ENCODE measurements around the gene AHI1. TPM values are rescaled to one million over a fixed set of nuclear protein-coding genes. Genes with fewer than 3 reads are reported as not detected.

AHI1 gene
- total RNA-seq, 1 experiment from 2014 or later: 8.9 TPM

- H3K4me1 ChIP-seq (ENCODE audit: insufficient read depth, low read length): peaks cover 24% of the 10 kb centered on the region
Measured at GRCh38 chr6:135362124-135362523, 135.4 kb downstream of the AHI1 start.

GRCh38 chr6:135360222-135360621, 137.3 kb downstream of the AHI1 start:
- DNase-seq (no peak), ATAC-seq (no peak)
- BruUV-seq (replicated peaks): no TSS peak
- ChIA-PET CTCF (no interaction called here), POLR2A (ENCODE audit: unreplicated experiment) (no interaction called here)
- H3K27ac ChIP-seq (ENCODE audit: low read length): no peak overlapping the region
- no peaks in the 10 kb centered on the region for H3F3A ChIP-seq (ENCODE audit: low read length, unreplicated experiment)
- no peaks in the 10 kb centered on the region for H3K27me3 ChIP-seq (ENCODE audit: low read length)
- peaks cover 24% of the 10 kb centered on the region for H3K4me1 ChIP-seq (ENCODE audit: insufficient read depth, low read length)
- H3K9ac ChIP-seq (ENCODE audit: low read length): no peak overlapping the region
- no peak overlapping the region for H3K4me2 ChIP-seq (ENCODE audit: low read length)
- no peaks in the 10 kb centered on the region for H3K9me3 ChIP-seq (ENCODE audit: low read length)
- no peaks in the 10 kb centered on the region for H3K79me2 ChIP-seq (ENCODE audit: low read length)
- no peak for TF ChIP-seq EZH2 (IDR thresholded peaks at IDR 0.05; ENCODE audit: low read length, unreplicated experiment)
- no peak for TF ChIP-seq EZH2phosphoT487 (IDR thresholded peaks at IDR 0.05; ENCODE audit: borderline replicate concordance, low read length)
- intact Hi-C loops (cut with micrococcal nuclease): no loop called here
- H2AFZ ChIP-seq (ENCODE audit: low read length): no peak overlapping the region
- H3K36me3 ChIP-seq (ENCODE audit: low read depth, low read length): no peaks in the 10 kb centered on the region
- H3K4me3 ChIP-seq (ENCODE audit: low read length): no peak overlapping the region
- no peaks in the 10 kb centered on the region for H4K20me1 ChIP-seq (ENCODE audit: low read length)
- no peaks in the 10 kb centered on the region for H3K9me2 ChIP-seq (replicated peaks; ENCODE audit: low read length)

More at GRCh38 chr6:135362124-135362523, 135.4 kb downstream of the AHI1 start:
- no peaks in the 10 kb centered on the region for H3K79me2 ChIP-seq (ENCODE audit: low read length)
- H3K36me3 ChIP-seq (ENCODE audit: low read depth, low read length): no peaks in the 10 kb centered on the region
- no peak overlapping the region for H3K27ac ChIP-seq (ENCODE audit: low read length)
- DNase-seq (no peak), ATAC-seq (no peak)
- no TSS peak for BruUV-seq (replicated peaks)
- no peak overlapping the region for H2AFZ ChIP-seq (ENCODE audit: low read length)
- H3K9me2 ChIP-seq (replicated peaks; ENCODE audit: low read length): no peaks in the 10 kb centered on the region
- no peak overlapping the region for H3K9ac ChIP-seq (ENCODE audit: low read length)
- no peaks in the 10 kb centered on the region for H3K27me3 ChIP-seq (ENCODE audit: low read length)
- TF ChIP-seq CTCF (conservative IDR thresholded peaks at IDR 0.05; ENCODE audit: low read depth, low read length): no peak
- TF ChIP-seq EZH2phosphoT487 (IDR thresholded peaks at IDR 0.05; ENCODE audit: borderline replicate concordance, low read length): no peak
- no peak for TF ChIP-seq EZH2 (IDR thresholded peaks at IDR 0.05; ENCODE audit: low read length, unreplicated experiment)
- H3K4me3 ChIP-seq (ENCODE audit: low read length): no peak overlapping the region
- intact Hi-C loops (cut with micrococcal nuclease): no loop called here
- CTCF ChIA-PET: no interaction called here
- POLR2A ChIA-PET (ENCODE audit: unreplicated experiment): no interaction called here
- H3K9me3 ChIP-seq (ENCODE audit: low read length): no peaks in the 10 kb centered on the region
- no peak overlapping the region for H3K4me2 ChIP-seq (ENCODE audit: low read length)
- no peaks in the 10 kb centered on the region for H4K20me1 ChIP-seq (ENCODE audit: low read length)
- H3F3A ChIP-seq (ENCODE audit: low read length, unreplicated experiment): no peaks in the 10 kb centered on the region

- no peak overlapping the region for H3K9ac ChIP-seq (ENCODE audit: low read length)
- H4K20me1 ChIP-seq (ENCODE audit: low read length): no peaks in the 10 kb centered on the region
- no peaks in the 10 kb centered on the region for H3F3A ChIP-seq (ENCODE audit: low read length, unreplicated experiment)
- no peaks in the 10 kb centered on the region for H3K9me3 ChIP-seq (ENCODE audit: low read length)
- POLR2A ChIA-PET (ENCODE audit: unreplicated experiment): no interaction called here
- intact Hi-C loops (cut with micrococcal nuclease): no loop called here
- H3K79me2 ChIP-seq (ENCODE audit: low read length): no peaks in the 10 kb centered on the region
- no TSS peak for BruUV-seq (replicated peaks)
- H3K27me3 ChIP-seq (ENCODE audit: low read length): no peaks in the 10 kb centered on the region
- no peaks in the 10 kb centered on the region for H3K9me2 ChIP-seq (replicated peaks; ENCODE audit: low read length)
- peak overlapping the region; percentile 29; the same call in 1 of the 2 replicates for H3K4me3 ChIP-seq (ENCODE audit: low read length)
- ATAC-seq (peak; percentile 66), DNase-seq (peak; percentile 10)
- no peak for TF ChIP-seq CTCF (conservative IDR thresholded peaks at IDR 0.05; ENCODE audit: low read depth, low read length)
- no peak for TF ChIP-seq EZH2phosphoT487 (IDR thresholded peaks at IDR 0.05; ENCODE audit: borderline replicate concordance, low read length)
- TF ChIP-seq EZH2 (IDR thresholded peaks at IDR 0.05; ENCODE audit: low read length, unreplicated experiment): no peak
- CTCF ChIA-PET: no interaction called here
- peak overlapping the region; percentile 63 for H3K27ac ChIP-seq (ENCODE audit: low read length)
- H2AFZ ChIP-seq (ENCODE audit: low read length): no peak overlapping the region
- peak overlapping the region; percentile 60 for H3K4me2 ChIP-seq (ENCODE audit: low read length)
- peaks cover 24% of the 10 kb centered on the region for H3K4me1 ChIP-seq (ENCODE audit: insufficient read depth, low read length)
- H3K36me3 ChIP-seq (ENCODE audit: low read depth, low read length): no peaks in the 10 kb centered on the region
Measured at GRCh38 chr6:135358985-135359384, 138.6 kb downstream of the AHI1 start.

All from PC-3 (cell line).